Fibroblast of pulmonary artery (primary cell): ENCODE results near the gene USB1.

ENCODE experiments used
- DNase-seq: peaks from one replicate; pipeline ENCODE4 v3.0.0-alpha.2; 2010; ENCODE audit warnings: low read depth
- H3K4me3 ChIP-seq: replicated peaks from 2 replicates; pipeline ENCODE4 v1.5.1; 2011; ENCODE audit warnings: low read depth, mild to moderate bottlenecking, control low read depth, low read length, moderate library complexity
- TF ChIP-seq, protein P1 (sequence below): IDR thresholded peaks from 2 replicates; pipeline ENCODE4 v1.5.1; 2011; ENCODE audit warnings: mild to moderate bottlenecking, control low read depth, low read length, inconsistent platforms; ENCODE audit errors: missing control alignments

USB1 gene

DNA sequence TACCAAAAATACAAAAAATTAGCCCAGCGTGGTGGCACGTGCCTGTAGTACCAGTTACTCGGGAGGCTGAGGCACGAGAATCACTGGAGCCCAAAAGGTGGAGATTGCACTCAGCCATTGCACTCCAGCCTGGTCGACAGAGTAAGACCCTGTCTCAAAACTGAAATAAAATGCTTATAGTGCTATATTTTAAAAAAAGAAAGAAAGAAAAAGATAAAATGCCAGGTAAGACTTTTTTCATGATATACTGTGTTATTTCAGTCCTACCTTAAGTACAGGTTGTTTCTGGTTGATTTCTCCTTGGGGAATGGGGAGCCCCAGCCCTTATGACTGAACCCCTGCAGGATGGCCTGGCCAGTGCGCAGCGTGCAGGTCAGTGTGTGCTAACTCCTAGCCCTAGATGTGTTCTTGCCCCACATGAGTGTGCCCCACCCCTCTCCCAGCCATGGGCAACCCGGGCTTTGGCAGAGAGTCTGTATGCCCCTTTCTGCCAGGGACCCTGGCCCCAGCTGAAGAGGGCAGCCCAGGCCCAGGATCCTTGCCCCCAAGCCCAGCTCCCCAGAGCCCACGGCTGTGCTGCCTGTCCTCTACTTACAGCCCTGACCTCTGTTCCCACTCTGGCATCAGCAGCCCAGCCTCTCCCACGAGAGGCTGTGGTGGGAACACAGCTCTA is 31.6 kb upstream of the USB1 start:
- no peak for DNase-seq
- TF ChIP-seq, protein P1, sequence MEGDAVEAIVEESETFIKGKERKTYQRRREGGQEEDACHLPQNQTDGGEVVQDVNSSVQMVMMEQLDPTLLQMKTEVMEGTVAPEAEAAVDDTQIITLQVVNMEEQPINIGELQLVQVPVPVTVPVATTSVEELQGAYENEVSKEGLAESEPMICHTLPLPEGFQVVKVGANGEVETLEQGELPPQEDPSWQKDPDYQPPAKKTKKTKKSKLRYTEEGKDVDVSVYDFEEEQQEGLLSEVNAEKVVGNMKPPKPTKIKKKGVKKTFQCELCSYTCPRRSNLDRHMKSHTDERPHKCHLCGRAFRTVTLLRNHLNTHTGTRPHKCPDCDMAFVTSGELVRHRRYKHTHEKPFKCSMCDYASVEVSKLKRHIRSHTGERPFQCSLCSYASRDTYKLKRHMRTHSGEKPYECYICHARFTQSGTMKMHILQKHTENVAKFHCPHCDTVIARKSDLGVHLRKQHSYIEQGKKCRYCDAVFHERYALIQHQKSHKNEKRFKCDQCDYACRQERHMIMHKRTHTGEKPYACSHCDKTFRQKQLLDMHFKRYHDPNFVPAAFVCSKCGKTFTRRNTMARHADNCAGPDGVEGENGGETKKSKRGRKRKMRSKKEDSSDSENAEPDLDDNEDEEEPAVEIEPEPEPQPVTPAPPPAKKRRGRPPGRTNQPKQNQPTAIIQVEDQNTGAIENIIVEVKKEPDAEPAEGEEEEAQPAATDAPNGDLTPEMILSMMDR, result no peak
- H3K4me3 ChIP-seq, result no peak overlapping the region

GRCh38 chr16:57970319-57970718 is 30.9 kb upstream of the USB1 start:
- no peak for DNase-seq
- no peak overlapping the region for H3K4me3 ChIP-seq
- TF ChIP-seq, protein P1, result no peak

DNA sequence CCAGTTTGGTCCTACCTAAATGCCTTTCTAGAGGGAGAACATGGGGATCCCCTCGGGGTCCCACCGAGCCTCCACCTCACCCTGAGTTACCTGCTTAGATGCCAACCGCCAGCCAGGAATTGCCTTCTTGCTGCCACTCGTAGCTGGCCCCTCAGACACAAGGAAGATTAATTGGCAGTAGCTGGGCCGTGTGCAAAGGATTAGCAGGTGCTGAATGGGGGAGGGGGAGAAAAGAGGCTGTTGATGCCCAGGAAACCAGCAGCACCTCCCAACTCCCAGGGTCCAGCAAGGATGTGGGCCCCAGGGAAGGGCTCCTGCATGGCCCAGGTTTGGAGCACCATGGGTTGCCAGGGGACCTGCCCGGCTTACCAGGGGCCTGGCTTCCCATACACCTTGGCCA is 30.2 kb upstream of the USB1 start, which contains the start of gene CNGB1:
TSS of gene CNGB1 (minus strand) at position 159 of the 400 bp plus-strand sequence. CDS start 3,842 bp downstream, outside the sequence.
- no peak for DNase-seq
- TF ChIP-seq, protein P1, result no peak
- H3K4me3 ChIP-seq, result no peak within 1 kb of the TSS

DNA sequence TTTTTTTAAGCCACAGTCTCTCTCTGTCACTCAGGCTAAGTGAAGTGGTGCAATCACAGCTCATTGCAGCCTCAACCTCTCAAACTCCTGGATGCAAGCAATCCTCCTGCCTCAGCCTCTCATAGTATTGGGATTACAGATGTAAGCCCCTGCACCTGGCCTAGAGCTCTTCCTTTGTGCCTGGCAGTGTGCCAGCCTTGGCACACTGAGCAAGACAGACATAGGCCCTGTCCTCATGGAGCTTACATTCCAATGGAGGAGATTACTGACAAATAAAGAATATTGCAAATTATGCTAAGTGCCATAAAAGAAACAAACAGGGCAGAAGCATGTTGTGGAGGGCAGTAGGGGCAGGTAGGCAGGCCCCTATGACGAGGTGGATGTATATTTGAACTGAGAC is 29.4 kb upstream of the USB1 start:
- DNase-seq, result no peak
- H3K4me3 ChIP-seq, result no peak overlapping the region
- TF ChIP-seq, protein P1, result no peak

- no peak for DNase-seq
- no peak overlapping the region for H3K4me3 ChIP-seq
- TF ChIP-seq, protein P1, result no peak
These were observed 28.9 kb upstream of the USB1 start for GRCh38 chr16:57972306-57972705.

- TF ChIP-seq, protein P1, result no peak
- peak; percentile 44 for DNase-seq
- H3K4me3 ChIP-seq, result no peak overlapping the region
These were observed 24.8 kb upstream of the USB1 start for GRCh38 chr16:57976331-57976796.
